MCF 10A (cell line): ENCODE measurements around the gene ATP23. TPM values are rescaled to one million over a fixed set of nuclear protein-coding genes. Genes with fewer than 3 reads are reported as not detected.

Experiments
- BruUV-seq: library from RNA; stranded (reverse); fragments of 400-500 nt; replicated peaks from 2 replicates; lab custom pipeline; 2021; lab: Mats Ljungman, UMichigan
- CTCF ChIA-PET: fragments of 300-600 bp; sonication (Branson Sonifier 250); formaldehyde crosslinking; extraction: SDS; loops from one replicate; lab custom pipeline; 2021; ENCODE audit warnings: antibody characterized with exemption, inconsistent platforms; lab: Yijun Ruan, JAX
- POLR2A ChIA-PET: fragments of 300-600, 350-650 bp; sonication (Branson Sonifier 250); formaldehyde crosslinking; extraction: SDS; loops from one replicate; lab custom pipeline; 2020; ENCODE audit warnings: antibody characterized with exemption, inconsistent platforms; lab: Yijun Ruan, JAX
- DNase-seq: peaks from one replicate; pipeline ENCODE4 v3.0.0-alpha.2; 2018; ENCODE audit not compliant: unreplicated experiment
- H3K27ac Mint-ChIP-seq: one replicate; pipeline ENCODE4 v1.8.0; 2022; ENCODE audit warnings: mild to moderate bottlenecking, low read depth, mixed read lengths; ENCODE audit not compliant: unreplicated experiment
- H3K27me3 Mint-ChIP-seq: one replicate; pipeline ENCODE4 v1.8.0; 2022; ENCODE audit warnings: mixed read lengths; ENCODE audit not compliant: insufficient read depth, unreplicated experiment
- H3K36me3 Mint-ChIP-seq: one replicate; pipeline ENCODE4 v1.8.0; 2022; ENCODE audit warnings: mild to moderate bottlenecking, moderate library complexity, mixed read lengths; ENCODE audit not compliant: insufficient read depth, unreplicated experiment
- H3K4me1 Mint-ChIP-seq: one replicate; pipeline ENCODE4 v1.8.0; 2022; ENCODE audit warnings: mixed read lengths; ENCODE audit not compliant: insufficient read depth, unreplicated experiment
- H3K4me3 Mint-ChIP-seq: one replicate; pipeline ENCODE4 v1.8.0; 2022; ENCODE audit warnings: mild to moderate bottlenecking, moderate library complexity, mixed read lengths; ENCODE audit not compliant: unreplicated experiment
- H3K9me3 Mint-ChIP-seq: one replicate; pipeline ENCODE4 v1.8.0; 2022; ENCODE audit warnings: mixed read lengths; ENCODE audit not compliant: unreplicated experiment
- intact Hi-C: fragments of 100-400 bp; cut with micrococcal nuclease; formaldehyde crosslinking; loops from 2 replicates; pipeline ENCODE4 v1.14.1; 2022
- total RNA-seq: library from RNA; stranded (reverse); gene quantifications from 2 replicates; pipeline ENCODE4 v1.2.3, GENCODE V29; 2022
- TF ChIP-seq, protein P1 (sequence below): fragments of 200-600 bp; IDR thresholded peaks from one replicate; pipeline ENCODE4 v1.8.0; 2022; ENCODE audit warnings: antibody characterized with exemption, mild to moderate bottlenecking; ENCODE audit not compliant: unreplicated experiment

The ATP23 gene
- total RNA-seq, 1 experiment from 2014 or later, result 3.0 TPM

DNA sequence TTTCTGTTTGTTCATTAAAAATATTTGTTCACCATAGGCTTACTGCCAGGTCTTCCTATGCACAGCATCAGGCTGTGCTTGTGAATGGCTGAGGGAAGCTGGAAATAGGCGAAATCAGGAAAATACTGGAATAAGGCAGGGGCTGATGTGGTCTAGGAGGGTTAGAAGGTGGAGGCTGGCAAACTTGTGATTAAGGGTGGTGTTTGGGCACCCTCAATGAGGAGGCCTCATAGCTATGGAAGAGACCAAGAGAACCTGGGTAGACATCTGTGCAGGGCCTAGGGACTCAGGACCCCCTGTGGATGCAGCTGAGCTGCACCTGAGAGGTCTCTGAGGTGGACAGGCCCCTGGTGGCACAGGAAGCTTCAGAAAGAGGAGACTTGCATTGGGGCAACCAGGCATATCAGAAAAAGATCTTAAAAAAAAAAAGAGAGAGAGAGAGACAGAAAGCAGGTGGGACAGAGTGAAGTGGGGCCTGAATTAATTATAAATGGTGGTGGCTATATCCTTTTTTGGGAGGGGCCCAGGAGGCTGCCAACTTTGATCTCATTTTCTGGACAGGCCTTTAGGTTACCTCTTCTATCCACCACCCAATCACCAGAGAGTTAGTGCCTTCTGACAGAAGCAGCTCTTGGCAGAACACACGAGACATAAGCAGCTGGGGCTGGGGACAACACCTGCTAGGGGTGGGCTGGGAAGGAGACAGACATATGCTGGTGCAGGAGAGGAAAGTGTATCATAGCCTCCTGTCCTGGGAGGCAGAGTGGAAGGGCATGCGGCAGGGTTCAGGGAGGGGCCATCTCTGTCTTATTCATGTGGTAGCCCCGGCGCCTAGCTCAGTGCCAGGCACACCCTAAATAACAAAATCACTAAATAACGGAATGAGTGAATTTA lies 46.7 kb upstream of the ATP23 start:
- ChIA-PET CTCF (interaction anchor here (0.7 to 8.0 kb wide), 11 partner anchors 9 to 169 kb away, joined by 3 to 89 read pairs (median 3); partner anchors contain the start of gene CTDSP2), POLR2A (interaction anchor here (1.0 to 8.7 kb wide), 6 partner anchors 10 to 70 kb away, joined by 3 to 167 read pairs (median 10); partner anchors contain the start of gene CTDSP2)
- TF ChIP-seq, protein P1, sequence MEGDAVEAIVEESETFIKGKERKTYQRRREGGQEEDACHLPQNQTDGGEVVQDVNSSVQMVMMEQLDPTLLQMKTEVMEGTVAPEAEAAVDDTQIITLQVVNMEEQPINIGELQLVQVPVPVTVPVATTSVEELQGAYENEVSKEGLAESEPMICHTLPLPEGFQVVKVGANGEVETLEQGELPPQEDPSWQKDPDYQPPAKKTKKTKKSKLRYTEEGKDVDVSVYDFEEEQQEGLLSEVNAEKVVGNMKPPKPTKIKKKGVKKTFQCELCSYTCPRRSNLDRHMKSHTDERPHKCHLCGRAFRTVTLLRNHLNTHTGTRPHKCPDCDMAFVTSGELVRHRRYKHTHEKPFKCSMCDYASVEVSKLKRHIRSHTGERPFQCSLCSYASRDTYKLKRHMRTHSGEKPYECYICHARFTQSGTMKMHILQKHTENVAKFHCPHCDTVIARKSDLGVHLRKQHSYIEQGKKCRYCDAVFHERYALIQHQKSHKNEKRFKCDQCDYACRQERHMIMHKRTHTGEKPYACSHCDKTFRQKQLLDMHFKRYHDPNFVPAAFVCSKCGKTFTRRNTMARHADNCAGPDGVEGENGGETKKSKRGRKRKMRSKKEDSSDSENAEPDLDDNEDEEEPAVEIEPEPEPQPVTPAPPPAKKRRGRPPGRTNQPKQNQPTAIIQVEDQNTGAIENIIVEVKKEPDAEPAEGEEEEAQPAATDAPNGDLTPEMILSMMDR, result no peak
- DNase-seq, result no peak
- no peaks in the 10 kb centered on the region for H3K36me3 Mint-ChIP-seq
- no TSS peak for BruUV-seq
- H3K4me1 Mint-ChIP-seq, result peaks cover 68% of the 10 kb centered on the region
- peak overlapping the region; percentile 70 for H3K27ac Mint-ChIP-seq
- no peaks in the 10 kb centered on the region for H3K9me3 Mint-ChIP-seq
- H3K27me3 Mint-ChIP-seq, result no peaks in the 10 kb centered on the region
- intact Hi-C loops, result no loop called here
- H3K4me3 Mint-ChIP-seq, result no peak overlapping the region

DNA sequence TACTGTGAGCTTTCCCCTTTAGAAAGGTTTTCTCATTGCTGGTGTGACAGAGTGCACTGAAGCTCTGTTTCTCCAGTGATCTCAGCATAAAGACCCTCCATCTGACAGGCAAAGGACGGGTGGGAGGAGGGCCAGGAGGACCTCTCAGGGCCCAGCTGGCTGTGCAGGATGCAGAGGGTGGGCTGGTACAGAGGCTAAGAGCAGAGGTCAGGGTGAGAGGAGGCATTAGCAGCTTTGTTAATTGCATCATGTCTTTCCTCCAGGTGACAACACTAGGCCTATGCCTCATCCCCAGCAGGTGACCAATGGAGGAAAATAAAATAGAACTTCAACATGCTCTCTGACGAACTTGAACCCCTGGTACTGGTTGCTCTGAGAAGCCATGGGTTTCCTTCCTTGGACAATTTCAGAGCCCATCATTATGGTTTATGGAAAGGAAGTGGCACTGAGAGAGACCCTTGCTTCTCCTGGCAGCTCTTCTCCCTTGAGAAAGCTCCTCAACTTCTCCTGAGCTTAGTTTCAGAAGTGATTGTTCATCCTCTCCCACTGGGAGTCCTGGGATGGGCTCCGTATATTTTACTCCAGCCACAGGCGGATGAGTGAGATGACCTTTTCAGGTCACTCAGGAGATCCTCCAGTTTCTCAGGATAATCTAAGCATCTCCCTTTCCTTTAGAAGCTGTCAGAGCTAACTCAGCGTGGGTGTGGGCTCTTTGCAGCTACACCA lies 45.8 kb upstream of the ATP23 start:
- TF ChIP-seq, protein P1, result no peak

DNA sequence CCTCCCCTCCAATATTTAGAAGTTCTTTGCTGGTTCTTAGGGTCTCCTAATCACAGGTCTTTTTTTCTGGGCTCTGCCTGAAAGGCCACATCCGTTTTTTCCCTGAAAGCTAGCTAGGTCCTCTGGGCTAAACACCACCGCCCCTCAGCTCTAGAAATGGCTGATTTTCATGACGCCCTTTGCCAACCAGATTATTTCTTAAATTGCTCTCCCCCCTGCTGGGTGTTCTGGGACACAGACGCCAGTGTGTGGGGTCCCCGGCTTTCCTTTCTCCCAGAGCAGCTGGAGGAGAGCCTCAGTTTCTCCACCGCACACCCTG lies 45.3 kb upstream of the ATP23 start:
- no peaks in the 10 kb centered on the region for H3K36me3 Mint-ChIP-seq
- DNase-seq, result no peak

More for the DNA sequence above, 45.8 kb upstream of the ATP23 start:
- no peaks in the 10 kb centered on the region for H3K36me3 Mint-ChIP-seq
- intact Hi-C loops, result no loop called here
- H3K27me3 Mint-ChIP-seq, result no peaks in the 10 kb centered on the region
- ChIA-PET POLR2A (interaction anchor here (0.6 to 8.7 kb wide), 8 partner anchors 9 to 70 kb away, joined by 3 to 167 read pairs (median 6); partner anchors contain the start of gene CTDSP2), CTCF (interaction anchor here (0.6 to 8.0 kb wide), 12 partner anchors 8 to 442 kb away, joined by 3 to 89 read pairs (median 5); partner anchors contain the start of genes CTDSP2 and TSFM)
- H3K9me3 Mint-ChIP-seq, result no peaks in the 10 kb centered on the region
- H3K4me1 Mint-ChIP-seq, result peaks cover 59% of the 10 kb centered on the region
- no peak overlapping the region for H3K27ac Mint-ChIP-seq
- no peak for DNase-seq
- BruUV-seq, result no TSS peak
- H3K4me3 Mint-ChIP-seq, result peak overlapping the region; percentile 76

More for the DNA sequence above, 45.3 kb upstream of the ATP23 start:
- ChIA-PET CTCF (interaction anchor here (0.6 to 8.0 kb wide), 14 partner anchors 7 to 721 kb away, joined by 3 to 89 read pairs (median 8); partner anchors contain the start of genes CTDSP2 and TSFM), POLR2A (interaction anchor here (0.6 to 8.7 kb wide), 12 partner anchors 7 to 113 kb away, joined by 3 to 167 read pairs (median 5); partner anchors contain the start of gene CTDSP2)
- intact Hi-C loops, result no loop called here
- Mint-ChIP-seq H3K27ac (no peak overlapping the region), H3K4me1 (peaks cover 57% of the 10 kb centered on the region), H3K27me3 (no peaks in the 10 kb centered on the region), H3K4me3 (peak overlapping the region; percentile 76), H3K9me3 (no peaks in the 10 kb centered on the region)
- TF ChIP-seq, protein P1, result no peak
- BruUV-seq, result no TSS peak
